ENCODE data around the gene NSFL1C. TPM values are rescaled to one million over a fixed set of nuclear protein-coding genes. Genes with fewer than 3 reads are reported as not detected.
A peak's percentile ranks its signal among the peaks of the same experiment; 100 is the strongest.

Gene NSFL1C
- polyA plus RNA-seq, 2 of the 4 experiments (the other 2 are of a cell fraction) = 56.6 to 136 TPM

- ATAC-seq (no peak), FAIRE-seq (no peak), DNase-seq (ENCODE audit: low read depth in 1 of 2, low spot score in 1 of 2) (no peak)
- H3K9me3 ChIP-seq = peaks cover 21% of the 10 kb centered on the region
- CTCF ChIA-PET = interaction anchor here (0.9 to 3.0 kb wide), 3 partner anchors 19 to 766 kb away, joined by 3 to 13 read pairs (median 6); partner anchors contain the start of gene SRXN1
- peaks cover 25% of the 10 kb centered on the region for H3K4me1 ChIP-seq
- no peak overlapping the region for H3K4me2 ChIP-seq
- POLR2A ChIA-PET = no interaction called here
- H3K4me3 ChIP-seq = no peak overlapping the region
- WGBS (ENCODE audit: missing lambda C conversion rate) = 40% methylated on average over 3 of the region's 3 CpGs
- peak overlapping the region in 1 of 2 experiments; percentile 2; a peak in 1 of 6 replicates for H3K27ac ChIP-seq
- TF ChIP-seq, protein P1, sequence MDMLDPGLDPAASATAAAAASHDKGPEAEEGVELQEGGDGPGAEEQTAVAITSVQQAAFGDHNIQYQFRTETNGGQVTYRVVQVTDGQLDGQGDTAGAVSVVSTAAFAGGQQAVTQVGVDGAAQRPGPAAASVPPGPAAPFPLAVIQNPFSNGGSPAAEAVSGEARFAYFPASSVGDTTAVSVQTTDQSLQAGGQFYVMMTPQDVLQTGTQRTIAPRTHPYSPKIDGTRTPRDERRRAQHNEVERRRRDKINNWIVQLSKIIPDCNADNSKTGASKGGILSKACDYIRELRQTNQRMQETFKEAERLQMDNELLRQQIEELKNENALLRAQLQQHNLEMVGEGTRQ (IDR thresholded peaks at IDR 0.05) = peak; percentile 41; the same call in 1 of the 2 replicates
- TF ChIP-seq JUN (IDR thresholded peaks at IDR 0.05) = no peak
Observed at GRCh38 chr20:1418350-1418749, 48.3 kb downstream of the NSFL1C start.

- POLR2A ChIA-PET = no interaction called here
- no peak for FAIRE-seq
- no peak for ATAC-seq
- TF ChIP-seq KDM5A (IDR thresholded peaks at IDR 0.05) = no peak
- peak; percentile 47; the same call in 1 of the 2 replicates for TF ChIP-seq KDM1A (IDR thresholded peaks at IDR 0.05; ENCODE audit: low read depth)
- no peak overlapping the region for H3K4me2 ChIP-seq
- H3K27ac ChIP-seq = peak overlapping the region in 1 of 2 experiments; percentile 83; a peak in 4 of 6 replicates
- no peak for DNase-seq (ENCODE audit: low read depth in 1 of 2, low spot score in 1 of 2)
- H3K4me3 ChIP-seq = no peak overlapping the region
- CTCF ChIA-PET = interaction anchor here (0.9 to 3.0 kb wide), 4 partner anchors 20 to 765 kb away, joined by 3 to 13 read pairs (median 4); partner anchors contain the start of genes NSFL1C and SRXN1
- peaks cover 25% of the 10 kb centered on the region for H3K4me1 ChIP-seq
- H3K9me3 ChIP-seq = peaks cover 21% of the 10 kb centered on the region
Observed at GRCh38 chr20:1417790-1418189, 48.9 kb downstream of the NSFL1C start.

- H3K27ac ChIP-seq = peak overlapping the region; percentile 17 to 83; a peak in 4 of 6 replicates
- ChIA-PET CTCF (interaction anchor here (0.9 to 3.0 kb wide), 4 partner anchors 20 to 765 kb away, joined by 3 to 13 read pairs (median 4); partner anchors contain the start of genes NSFL1C and SRXN1), POLR2A (no interaction called here)
- ATAC-seq (no peak), DNase-seq (ENCODE audit: low read depth in 1 of 2, low spot score in 1 of 2) (no peak), FAIRE-seq (no peak)
- 95% methylated on average over 5 of the region's 5 CpGs for WGBS (ENCODE audit: missing lambda C conversion rate)
- peaks cover 25% of the 10 kb centered on the region for H3K4me1 ChIP-seq
- peaks cover 21% of the 10 kb centered on the region for H3K9me3 ChIP-seq
- H3K4me3 ChIP-seq = no peak overlapping the region
- TF ChIP-seq NR3C1 (IDR thresholded peaks at IDR 0.05) (no peak), MAZ (IDR thresholded peaks at IDR 0.05; ENCODE audit: borderline replicate concordance, low read depth, low read length) (no peak), CEBPB (IDR thresholded peaks at IDR 0.05) (no peak)
- no peak overlapping the region for H3K4me2 ChIP-seq
Observed at GRCh38 chr20:1417273-1417672, 49.4 kb downstream of the NSFL1C start.

GRCh38 chr20:1415667-1416468 lies 50.8 kb downstream of the NSFL1C start:
- Histone ChIP-seq H3K4me2 (peak overlapping the region; percentile 50), H3K27ac (peak overlapping the region; percentile 78 to 83), H3K9me3 (peaks cover 15% of the 10 kb centered on the region), H3K4me3 (no peak overlapping the region), H3K4me1 (peaks cover 25% of the 10 kb centered on the region)
- 22% methylated on average over 8 of the region's 8 CpGs for WGBS (ENCODE audit: missing lambda C conversion rate)
- DNase-seq (ENCODE audit: low read depth in 1 of 2, low spot score in 1 of 2) = peak; percentile 94 to 97
- ATAC-seq = peak; percentile 99 to 100
- FAIRE-seq = peak; percentile 99
- CTCF ChIA-PET = interaction anchor here (0.9 to 2.0 kb wide), 2 partner anchors 52 to 88 kb away, joined by 3 to 6 read pairs; no protein-coding TSS in a partner anchor
- POLR2A ChIA-PET = no interaction called here
- TF ChIP-seq ZC3H11A (IDR thresholded peaks at IDR 0.05) (no peak), MYC (IDR thresholded peaks at IDR 0.05; ENCODE audit: borderline replicate concordance, low read length) (peak; percentile 52; the same call in 1 of the 2 replicates), GATA3 (IDR thresholded peaks at IDR 0.05; ENCODE audit: borderline replicate concordance) (peak; percentile 65; the same call in 1 of the 2 replicates), TFCP2L1 (CRISPR knock-in tag; IDR thresholded peaks at IDR 0.05) (no peak; the same call in 1 of the 2 replicates), KDM1A (IDR thresholded peaks at IDR 0.05; ENCODE audit: low read depth) (peak; percentile 84), ZSCAN20 (CRISPR knock-in tag; IDR thresholded peaks at IDR 0.05) (no peak), POLR2AphosphoS2 (conservative IDR thresholded peaks at IDR 0.05; ENCODE audit: low read length) (no peak), HES2 (IDR thresholded peaks at IDR 0.05) (no peak), CBX8 (IDR thresholded peaks at IDR 0.05) (no peak), HDAC2 (IDR thresholded peaks at IDR 0.05) (no peak), RARB (CRISPR knock-in tag; IDR thresholded peaks at IDR 0.05) (no peak), PHF8 (IDR thresholded peaks at IDR 0.05; ENCODE audit: borderline replicate concordance, low read depth) (no peak), SMC3 (IDR thresholded peaks at IDR 0.05) (0 out of 3 replicates have a peak, but pooled peaks have one; percentile 10), EHMT2 (IDR thresholded peaks at IDR 0.05; ENCODE audit: low read depth) (no peak), BHLHE40 (IDR thresholded peaks at IDR 0.05; ENCODE audit: low read depth, low read length) (0 out of 2 replicates have a peak, but pooled peaks have one; percentile 37), E2F6 (IDR thresholded peaks at IDR 0.05; ENCODE audit: borderline replicate concordance, low read depth) (no peak), JUN (IDR thresholded peaks at IDR 0.05) (peak; percentile 52 to 80; a peak in 3 of 5 replicates), FOXS1 (CRISPR knock-in tag; IDR thresholded peaks at IDR 0.05) (0 out of 2 replicates have a peak, but pooled peaks have one; percentile 19)
- TF ChIP-seq, protein P2, sequence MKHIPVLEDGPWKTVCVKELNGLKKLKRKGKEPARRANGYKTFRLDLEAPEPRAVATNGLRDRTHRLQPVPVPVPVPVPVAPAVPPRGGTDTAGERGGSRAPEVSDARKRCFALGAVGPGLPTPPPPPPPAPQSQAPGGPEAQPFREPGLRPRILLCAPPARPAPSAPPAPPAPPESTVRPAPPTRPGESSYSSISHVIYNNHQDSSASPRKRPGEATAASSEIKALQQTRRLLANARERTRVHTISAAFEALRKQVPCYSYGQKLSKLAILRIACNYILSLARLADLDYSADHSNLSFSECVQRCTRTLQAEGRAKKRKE (CRISPR knock-in tag; IDR thresholded peaks at IDR 0.05; ENCODE audit: low read depth) = no peak; the same call in 1 of the 2 replicates
- TF ChIP-seq, protein P1 (IDR thresholded peaks at IDR 0.05) = no peak
- TF ChIP-seq, protein P3, sequence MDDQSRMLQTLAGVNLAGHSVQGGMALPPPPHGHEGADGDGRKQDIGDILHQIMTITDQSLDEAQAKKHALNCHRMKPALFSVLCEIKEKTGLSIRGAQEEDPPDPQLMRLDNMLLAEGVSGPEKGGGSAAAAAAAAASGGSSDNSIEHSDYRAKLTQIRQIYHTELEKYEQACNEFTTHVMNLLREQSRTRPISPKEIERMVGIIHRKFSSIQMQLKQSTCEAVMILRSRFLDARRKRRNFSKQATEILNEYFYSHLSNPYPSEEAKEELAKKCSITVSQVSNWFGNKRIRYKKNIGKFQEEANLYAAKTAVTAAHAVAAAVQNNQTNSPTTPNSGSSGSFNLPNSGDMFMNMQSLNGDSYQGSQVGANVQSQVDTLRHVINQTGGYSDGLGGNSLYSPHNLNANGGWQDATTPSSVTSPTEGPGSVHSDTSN (IDR thresholded peaks at IDR 0.05) = no peak

All from A549 (cell line).